Astrocyte (in vitro differentiated cells and primary cell): ENCODE measurements around the gene FLCN. TPM values are rescaled to one million over a fixed set of nuclear protein-coding genes. Genes with fewer than 3 reads are reported as not detected.

Experiments
- DNase-seq: peaks from one replicate; pipeline ENCODE4 v3.0.0-alpha.2; 2010; ENCODE audit warnings: low read depth
- FAIRE-seq: peaks from 2 replicates; lab custom pipeline; 2011; peaks lifted over from hg19 to GRCh38; lab: Jason Lieb, UNC
- H2AFZ ChIP-seq: 2 replicates; pipeline ENCODE4 v1.6.0; 2012; ENCODE audit warnings: low read depth, low read length, inconsistent platforms
- H3K27ac ChIP-seq: 2 replicates; pipeline ENCODE4 v1.5.1; 2011; ENCODE audit warnings: low read depth, low read length, inconsistent platforms
- H3K27me3 ChIP-seq: 2 replicates; pipeline ENCODE4 v1.6.0; 2011; ENCODE audit warnings: low read length, inconsistent platforms; ENCODE audit not compliant: insufficient read depth
- H3K36me3 ChIP-seq: 2 replicates; pipeline ENCODE4 v1.5.1; 2011; ENCODE audit warnings: low read length, inconsistent platforms; ENCODE audit not compliant: insufficient read depth
- H3K4me1 ChIP-seq: 2 replicates; pipeline ENCODE4 v1.5.1; 2011; ENCODE audit warnings: low read length, inconsistent platforms; ENCODE audit not compliant: insufficient read depth
- H3K4me2 ChIP-seq: 2 replicates; pipeline ENCODE4 v1.6.0; 2012; ENCODE audit warnings: low read length, inconsistent platforms
- H3K4me3 ChIP-seq: 2 replicates; pipeline ENCODE4 v1.5.1; 2011; ENCODE audit warnings: low read depth, mild to moderate bottlenecking, low read length, inconsistent platforms; ENCODE audit not compliant: insufficient read depth
- H3K79me2 ChIP-seq: 2 replicates; pipeline ENCODE4 v1.6.0; 2012; ENCODE audit warnings: mild to moderate bottlenecking, low read length, inconsistent platforms; ENCODE audit not compliant: insufficient read depth
- H3K9ac ChIP-seq: 2 replicates; pipeline ENCODE4 v1.6.0; 2012; ENCODE audit warnings: mild to moderate bottlenecking, low read length, inconsistent platforms
- H3K9me3 ChIP-seq: 2 replicates; pipeline ENCODE4 v1.5.1; 2012; ENCODE audit warnings: low read depth, mild to moderate bottlenecking, low read length, inconsistent platforms; ENCODE audit not compliant: insufficient read depth
- H4K20me1 ChIP-seq: 2 replicates; pipeline ENCODE4 v1.6.0; 2012; ENCODE audit warnings: low read length, inconsistent platforms; ENCODE audit not compliant: insufficient read depth
- H3K27ac Mint-ChIP-seq: one replicate; pipeline ENCODE4 v1.8.0; 2021; ENCODE audit warnings: mild to moderate bottlenecking, mixed read lengths; ENCODE audit not compliant: unreplicated experiment
- H3K27me3 Mint-ChIP-seq: one replicate; pipeline ENCODE4 v1.8.0; 2021; ENCODE audit warnings: low read depth, mixed read lengths; ENCODE audit not compliant: unreplicated experiment
- H3K36me3 Mint-ChIP-seq: one replicate; pipeline ENCODE4 v1.8.0; 2021; ENCODE audit warnings: low read depth, mixed read lengths; ENCODE audit not compliant: unreplicated experiment
- H3K4me1 Mint-ChIP-seq: one replicate; pipeline ENCODE4 v1.8.0; 2021; ENCODE audit warnings: low read depth, mixed read lengths; ENCODE audit not compliant: unreplicated experiment
- H3K4me3 Mint-ChIP-seq: one replicate; pipeline ENCODE4 v1.8.0; 2021; ENCODE audit warnings: mild to moderate bottlenecking, moderate library complexity, mixed read lengths; ENCODE audit not compliant: unreplicated experiment
- H3K9me3 Mint-ChIP-seq: one replicate; pipeline ENCODE4 v1.8.0; 2021; ENCODE audit warnings: mild to moderate bottlenecking, mixed read lengths; ENCODE audit not compliant: unreplicated experiment
- CTCF ChIP-seq: IDR thresholded peaks from 2 replicates; pipeline ENCODE4 v1.5.1; 2011; ENCODE audit warnings: low read depth, mild to moderate bottlenecking, inconsistent platforms, low read length, moderate library complexity; ENCODE audit not compliant: insufficient read depth
- EZH2 ChIP-seq: IDR thresholded peaks from 2 replicates; pipeline ENCODE4 v1.6.1; 2012; ENCODE audit warnings: mild to moderate bottlenecking, low read length, inconsistent platforms; ENCODE audit not compliant: insufficient read depth
- total RNA-seq: library from RNA; stranded (reverse); gene quantifications from 2 replicates; pipeline ENCODE4 v1.2.1, GENCODE V29; 2021

Gene FLCN
- total RNA-seq, 1 donor from 2014 or later, result 40.0 TPM

- no peaks in the 10 kb centered on the region for H3K9me3 Mint-ChIP-seq
- peak overlapping the region; percentile 99 for H3K4me3 Mint-ChIP-seq
- peak overlapping the region; percentile 99 for H3K27ac Mint-ChIP-seq
- H3K27me3 Mint-ChIP-seq, result no peaks in the 10 kb centered on the region
- TF ChIP-seq CTCF (no peak), EZH2 (no peak)
- Histone ChIP-seq H4K20me1 (peaks cover 45% of the 10 kb centered on the region), H3K9ac (peak overlapping the region; percentile 100), H3K4me2 (peak overlapping the region; percentile 95), H3K27ac (peak overlapping the region; percentile 100), H3K27me3 (no peaks in the 10 kb centered on the region), H3K79me2 (peaks cover 50% of the 10 kb centered on the region), H3K9me3 (no peaks in the 10 kb centered on the region), H3K4me3 (peak overlapping the region; percentile 81), H2AFZ (no peak overlapping the region), H3K36me3 (peaks cover 7% of the 10 kb centered on the region), H3K4me1 (peaks cover 19% of the 10 kb centered on the region)
- H3K36me3 Mint-ChIP-seq, result peaks cover 4% of the 10 kb centered on the region
- peaks cover 11% of the 10 kb centered on the region for H3K4me1 Mint-ChIP-seq
- FAIRE-seq (no peak), DNase-seq (peak; percentile 62)
These were observed 1.5 kb downstream of the FLCN start for GRCh38 chr17:17235212-17236174.

GRCh38 chr17:17232303-17232621, 4.7 kb downstream of the FLCN start:
- H3K9me3 ChIP-seq, result no peaks in the 10 kb centered on the region
- peaks cover 19% of the 10 kb centered on the region for H3K36me3 ChIP-seq
- Mint-ChIP-seq H3K4me1 (peaks cover 11% of the 10 kb centered on the region), H3K27ac (peak overlapping the region; percentile 26), H3K9me3 (no peaks in the 10 kb centered on the region), H3K36me3 (peaks cover 11% of the 10 kb centered on the region), H3K27me3 (no peaks in the 10 kb centered on the region), H3K4me3 (no peak overlapping the region)
- no peak for TF ChIP-seq CTCF
- no peak for TF ChIP-seq EZH2
- peaks cover 53% of the 10 kb centered on the region for H3K79me2 ChIP-seq
- no peak overlapping the region for H3K4me2 ChIP-seq
- no peak overlapping the region for H3K4me3 ChIP-seq
- peaks cover 14% of the 10 kb centered on the region for H3K4me1 ChIP-seq
- no peak overlapping the region for H3K9ac ChIP-seq
- DNase-seq, result no peak
- no peaks in the 10 kb centered on the region for H3K27me3 ChIP-seq
- H2AFZ ChIP-seq, result no peak overlapping the region
- H4K20me1 ChIP-seq, result peaks cover 73% of the 10 kb centered on the region
- FAIRE-seq, result no peak
- H3K27ac ChIP-seq, result no peak overlapping the region
